Stimulated activated CD8-positive, alpha-beta memory T cell treated with anti-CD3 and anti-CD28 coated beads, Interleukin-15, amount 100 ng/mL, for 48 hours (primary cell): ENCODE measurements around the gene ARPC5L.
"Not testable (repeated sequence)": the region's sequence is repeated elsewhere in the genome, so short reads cannot be mapped to it uniquely, and the experiment has no call there.

Experiments
- DNase-seq, 2 donors: peaks; one replicate each; pipeline ENCODE4 v3.0.0-alpha.2; 2020; ENCODE audit warnings: low read depth in 2 of 2

The ARPC5L gene

DNA sequence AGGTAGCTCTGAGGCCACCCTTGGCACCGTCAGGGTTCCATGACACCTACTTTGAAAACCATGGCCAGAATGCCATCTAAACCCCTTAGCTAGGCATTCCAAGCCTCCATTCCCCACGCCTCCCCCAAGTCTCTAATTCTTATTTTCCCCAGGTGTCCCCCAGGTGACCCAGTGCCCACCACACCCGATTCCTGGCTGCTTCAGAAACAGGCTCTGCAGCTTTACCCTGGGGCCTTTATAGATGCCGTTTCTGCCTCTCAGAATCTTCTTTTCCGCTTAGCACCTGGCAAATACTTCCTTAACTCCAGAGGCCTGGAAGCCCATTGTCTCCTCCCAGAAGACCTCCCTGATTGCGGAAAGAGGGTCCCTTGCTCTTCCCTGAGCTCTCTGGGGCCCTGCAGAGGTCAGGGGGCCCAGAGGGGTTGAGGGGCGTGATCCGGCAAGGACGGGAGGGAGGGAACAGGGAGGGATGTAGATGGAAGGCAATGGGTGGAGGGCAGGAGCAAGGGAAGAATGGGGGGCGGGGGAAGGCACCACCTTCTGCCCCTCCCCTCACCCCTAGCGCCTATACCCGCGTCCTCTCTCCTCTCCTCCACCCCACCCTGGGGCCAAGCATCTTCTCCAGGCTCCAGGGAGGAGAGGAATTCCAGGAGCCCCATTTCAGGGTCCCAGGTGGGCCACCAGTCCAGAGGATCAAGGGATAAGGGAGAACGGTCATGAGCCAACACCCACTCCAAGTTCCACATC, 20.7 kb upstream of the ARPC5L start:
- DNase-seq, result no peak

DNA sequence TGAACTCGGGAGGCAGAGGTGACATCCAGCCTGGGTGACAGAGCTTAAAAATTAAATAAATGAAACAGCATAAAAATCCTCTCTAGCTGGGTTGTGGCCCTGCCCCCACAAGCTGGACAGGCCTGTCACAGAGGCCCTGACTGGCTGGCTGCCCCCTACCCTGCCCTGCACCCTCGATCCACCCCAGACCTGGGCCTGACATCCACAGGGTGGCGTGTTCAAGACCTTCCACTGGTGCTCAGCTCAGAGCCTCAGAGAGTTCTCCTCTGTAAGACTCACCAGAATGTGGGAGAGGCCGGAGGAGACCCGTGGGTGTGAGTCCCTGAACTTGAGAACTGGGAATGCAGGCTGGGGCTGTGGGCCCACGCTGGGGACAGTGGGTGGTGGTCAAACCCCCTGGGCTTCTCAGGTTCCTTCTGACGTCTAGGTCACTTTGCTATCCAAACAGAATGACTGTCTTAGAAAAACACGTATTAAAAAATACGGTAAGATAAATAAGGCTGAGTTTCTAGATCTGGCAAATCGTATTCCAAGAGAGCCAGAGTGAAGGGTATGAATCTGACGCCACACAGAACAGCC, 18.4 kb upstream of the ARPC5L start:
- DNase-seq, result no peak

DNA sequence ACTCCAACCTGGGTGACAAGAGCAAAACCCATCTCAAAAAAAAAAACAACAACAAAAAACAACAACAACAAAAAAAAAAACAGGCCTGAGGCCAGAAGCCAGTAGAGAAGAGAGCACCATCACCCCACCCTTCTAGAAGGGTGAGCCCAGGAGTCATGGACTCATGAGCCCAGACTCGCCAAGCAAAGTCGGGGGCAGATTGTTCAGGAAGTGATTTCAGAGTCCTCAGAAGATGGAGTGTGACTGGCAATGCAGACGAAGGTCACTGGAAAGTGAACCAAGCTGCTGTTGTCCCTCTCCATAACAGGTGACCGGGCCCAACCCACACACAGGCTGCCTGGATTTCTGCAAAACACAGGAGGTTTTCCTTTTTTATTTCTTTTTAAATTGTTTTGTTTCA, 17.6 kb upstream of the ARPC5L start:
- no peak for DNase-seq

DNA sequence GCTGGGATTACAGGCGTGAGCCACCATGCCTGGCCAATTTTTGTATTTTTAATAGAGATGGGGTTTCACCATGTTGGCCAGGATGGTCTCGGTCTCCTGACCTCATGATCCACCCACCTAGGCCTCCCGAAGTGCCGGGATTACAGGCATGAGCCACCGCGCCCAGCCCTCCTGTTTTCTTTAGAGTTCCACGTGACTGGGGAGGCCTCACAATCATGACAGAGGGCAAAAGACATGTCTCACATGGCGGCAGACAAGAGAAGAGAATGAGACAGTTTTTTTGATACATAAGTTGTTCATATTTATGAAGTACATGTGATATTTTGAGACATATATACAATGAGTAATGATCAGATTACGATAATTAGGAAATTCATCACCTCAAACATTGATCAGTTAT, 15.5 kb upstream of the ARPC5L start:
- not testable (repeated sequence) for DNase-seq

DNA sequence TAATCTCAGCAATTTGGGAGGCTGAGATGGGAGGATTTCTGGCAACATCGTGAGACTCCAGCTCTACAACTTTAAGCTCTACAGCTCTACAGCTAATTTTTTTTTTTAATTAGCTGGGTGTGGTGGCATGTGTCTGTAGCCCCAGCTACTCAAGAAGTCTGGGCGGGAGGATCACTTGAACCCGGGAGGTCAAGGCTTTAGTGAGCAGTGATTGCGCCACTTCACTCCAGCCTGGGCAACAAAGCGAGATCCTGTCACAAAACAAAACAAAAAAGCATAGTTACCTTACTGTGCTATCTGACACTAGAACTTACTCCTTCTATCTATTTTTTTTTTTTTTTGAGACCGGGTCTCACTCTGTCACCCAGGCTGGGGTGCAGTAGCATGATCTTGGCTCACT, 15.0 kb upstream of the ARPC5L start:
- no peak for DNase-seq

DNA sequence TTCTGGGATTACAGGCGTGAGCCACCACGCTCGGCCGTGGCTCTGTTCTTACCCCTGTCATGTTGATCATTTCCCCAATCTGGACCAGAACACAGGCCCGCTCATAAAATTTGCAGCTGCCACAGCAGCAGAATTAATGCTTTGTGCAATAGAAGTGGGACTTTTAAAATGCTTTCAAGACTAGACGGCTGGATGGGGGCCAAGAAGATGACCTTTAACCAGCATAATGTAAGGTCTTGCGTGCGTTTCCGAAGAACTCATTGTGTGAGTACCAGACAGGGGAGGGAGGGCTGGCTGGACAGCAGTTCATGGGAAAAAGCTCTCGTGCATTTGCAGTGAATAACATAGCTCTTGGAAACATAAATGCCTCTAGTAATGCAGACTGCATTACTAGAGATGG, 12.1 kb upstream of the ARPC5L start:
- no peak for DNase-seq

DNA sequence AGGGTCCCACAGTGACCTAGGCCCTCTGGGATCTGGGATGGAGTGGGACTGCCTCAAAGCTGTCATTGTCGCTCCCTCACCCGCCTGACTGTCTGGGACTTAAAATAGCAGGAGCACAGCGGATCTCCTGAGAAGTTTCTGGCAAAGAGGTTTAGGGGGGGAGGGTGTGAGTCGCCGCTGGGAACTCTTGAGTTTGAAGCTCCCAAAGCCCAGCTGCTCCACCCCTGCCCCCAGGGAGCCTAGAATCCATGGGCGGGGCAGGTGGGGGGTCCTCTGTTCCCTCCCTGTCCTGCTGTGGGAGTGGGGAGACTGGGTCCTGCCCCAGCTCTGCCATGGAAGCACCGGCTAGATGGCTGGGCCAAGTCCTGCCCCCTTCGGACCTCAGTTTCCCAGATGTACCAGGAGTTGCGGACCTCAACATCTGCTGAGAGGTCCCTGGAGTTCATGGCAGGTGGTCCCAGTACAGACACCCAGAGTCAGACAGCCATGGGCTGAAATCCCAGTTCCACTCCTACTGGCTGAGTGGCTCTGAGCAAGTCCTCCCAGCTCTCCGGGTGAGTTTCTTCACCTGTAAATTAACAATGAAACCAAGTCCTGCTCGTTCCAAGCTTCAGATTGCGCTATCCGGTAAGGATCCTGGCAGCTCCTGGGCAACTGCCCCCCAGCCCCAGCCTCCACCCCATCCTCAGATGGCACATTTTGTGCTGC, 9.7 kb upstream of the ARPC5L start:
- DNase-seq, result no peak

DNA sequence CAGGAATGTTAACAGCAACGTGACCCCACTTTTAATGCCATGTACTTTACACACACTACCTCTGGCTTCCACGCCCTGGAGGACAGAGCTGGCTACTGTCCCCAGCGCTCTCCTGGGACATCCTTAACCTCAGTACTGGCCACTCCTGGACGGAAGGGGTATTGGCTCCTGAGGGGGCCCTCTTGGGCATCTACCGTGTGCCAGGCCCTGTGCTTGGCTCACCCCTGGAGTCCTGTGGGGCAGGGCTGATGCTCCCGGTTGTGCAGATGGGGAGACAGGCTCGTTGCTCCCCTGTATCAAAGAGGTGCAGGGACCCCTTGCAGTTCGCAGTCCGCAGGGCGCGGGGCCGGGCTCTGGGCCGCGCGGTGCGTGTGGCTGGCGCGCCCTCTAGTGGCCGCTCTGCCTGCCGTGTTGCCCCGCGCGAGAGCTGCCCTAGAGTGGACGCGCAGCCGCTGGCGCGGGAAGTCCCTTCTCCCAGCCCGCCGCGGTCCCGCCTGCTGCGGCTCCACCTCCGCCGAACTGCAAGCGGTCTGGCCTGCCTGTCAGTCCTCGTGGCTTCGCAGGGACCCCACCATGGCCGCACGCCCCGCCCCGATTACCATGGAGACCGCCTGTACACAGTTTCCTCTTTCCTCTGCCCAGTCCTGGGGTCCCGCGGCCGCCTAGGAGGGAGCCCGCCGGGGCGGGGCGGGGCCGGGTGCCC, 8.9 kb upstream of the ARPC5L start, which contains the start of gene WDR38:
Gene WDR38, plus strand, starts transcription at position 632 of the 703 bp plus-strand sequence. CDS start 72 bp downstream, outside the sequence.
- peak; percentile 70 to 81 for DNase-seq

DNA sequence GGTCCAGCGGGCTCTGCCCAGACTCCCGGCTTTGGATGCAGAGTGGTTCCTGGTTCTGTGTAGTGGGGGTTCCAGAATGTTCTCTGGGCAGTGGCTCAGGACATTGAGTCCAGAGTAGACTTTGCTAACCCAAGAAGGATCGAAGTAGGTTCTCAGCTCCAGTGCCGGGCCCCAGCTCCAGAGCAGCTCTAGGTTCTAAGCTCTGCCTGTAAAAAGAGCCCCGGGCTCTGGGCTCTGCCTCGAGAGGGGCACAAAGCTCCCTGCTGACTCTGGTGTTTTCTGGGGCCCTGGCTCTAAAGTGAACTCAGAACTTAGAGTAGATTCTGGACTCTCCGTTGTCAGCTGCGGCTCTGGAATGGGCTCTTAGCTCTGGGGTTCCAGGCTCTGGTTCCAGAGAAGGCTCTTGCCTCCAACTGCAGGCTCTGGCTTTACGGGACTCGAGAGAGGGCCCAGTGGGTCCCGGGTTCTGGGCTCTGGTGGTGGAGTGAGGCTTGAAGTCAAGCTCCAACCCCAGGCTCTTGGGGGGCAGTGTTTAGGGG, 8.3 kb upstream of the ARPC5L start:
- no peak for DNase-seq

DNA sequence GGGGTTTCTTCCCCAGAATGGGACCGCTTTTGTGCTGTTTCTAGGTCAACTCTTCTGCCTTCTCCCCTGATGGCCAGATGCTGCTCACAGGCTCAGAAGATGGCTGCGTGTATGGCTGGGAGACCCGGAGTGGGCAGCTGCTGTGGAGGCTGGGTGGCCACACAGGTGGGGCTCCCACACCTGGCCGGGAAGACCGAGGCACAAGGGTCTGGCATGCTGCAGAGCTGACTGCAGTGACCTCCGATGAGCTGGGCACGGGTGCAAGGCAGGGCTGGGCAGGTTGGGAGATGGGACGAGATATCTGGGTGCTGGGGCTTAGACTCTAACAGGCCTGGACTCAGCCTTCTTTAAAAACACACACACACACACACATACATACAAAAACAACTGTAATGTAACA, 7.8 kb upstream of the ARPC5L start:
- DNase-seq, result no peak

DNA sequence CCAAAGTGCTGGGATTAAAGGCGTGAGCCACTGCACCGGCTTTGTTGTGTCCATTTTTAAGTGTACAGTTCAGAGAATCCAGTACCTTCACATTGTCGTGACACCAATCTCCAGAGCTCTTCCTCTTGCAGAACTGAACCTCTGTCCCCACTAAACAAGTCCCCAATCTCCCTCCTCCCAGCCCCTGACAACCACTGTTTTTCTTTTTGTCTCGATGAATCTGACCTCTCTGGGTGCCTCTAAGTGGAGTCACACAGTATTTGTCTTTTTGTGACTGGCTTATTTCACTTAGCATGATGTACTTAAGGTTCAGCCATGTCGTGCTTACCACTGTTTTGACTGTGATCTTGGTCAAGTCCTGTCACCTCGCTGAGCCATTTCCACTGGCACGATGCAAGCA, 7.1 kb upstream of the ARPC5L start:
- DNase-seq, result no peak

DNA sequence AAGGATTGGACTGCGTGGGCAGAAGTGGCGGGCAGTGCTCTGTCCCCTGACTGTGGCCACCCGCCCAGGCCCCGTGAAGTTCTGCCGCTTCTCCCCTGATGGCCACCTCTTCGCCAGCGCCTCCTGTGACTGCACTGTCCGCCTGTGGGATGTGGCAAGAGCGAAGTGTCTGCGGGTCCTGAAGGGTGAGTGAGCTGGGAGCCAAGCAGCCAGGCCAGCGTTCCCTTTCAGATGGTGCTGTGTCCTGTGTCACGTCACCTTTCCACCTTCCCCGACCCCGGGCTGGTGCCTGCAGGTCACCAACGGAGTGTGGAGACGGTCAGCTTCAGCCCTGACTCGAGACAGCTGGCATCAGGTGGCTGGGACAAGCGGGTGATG, 6.4 kb upstream of the ARPC5L start:
- no peak for DNase-seq

DNA sequence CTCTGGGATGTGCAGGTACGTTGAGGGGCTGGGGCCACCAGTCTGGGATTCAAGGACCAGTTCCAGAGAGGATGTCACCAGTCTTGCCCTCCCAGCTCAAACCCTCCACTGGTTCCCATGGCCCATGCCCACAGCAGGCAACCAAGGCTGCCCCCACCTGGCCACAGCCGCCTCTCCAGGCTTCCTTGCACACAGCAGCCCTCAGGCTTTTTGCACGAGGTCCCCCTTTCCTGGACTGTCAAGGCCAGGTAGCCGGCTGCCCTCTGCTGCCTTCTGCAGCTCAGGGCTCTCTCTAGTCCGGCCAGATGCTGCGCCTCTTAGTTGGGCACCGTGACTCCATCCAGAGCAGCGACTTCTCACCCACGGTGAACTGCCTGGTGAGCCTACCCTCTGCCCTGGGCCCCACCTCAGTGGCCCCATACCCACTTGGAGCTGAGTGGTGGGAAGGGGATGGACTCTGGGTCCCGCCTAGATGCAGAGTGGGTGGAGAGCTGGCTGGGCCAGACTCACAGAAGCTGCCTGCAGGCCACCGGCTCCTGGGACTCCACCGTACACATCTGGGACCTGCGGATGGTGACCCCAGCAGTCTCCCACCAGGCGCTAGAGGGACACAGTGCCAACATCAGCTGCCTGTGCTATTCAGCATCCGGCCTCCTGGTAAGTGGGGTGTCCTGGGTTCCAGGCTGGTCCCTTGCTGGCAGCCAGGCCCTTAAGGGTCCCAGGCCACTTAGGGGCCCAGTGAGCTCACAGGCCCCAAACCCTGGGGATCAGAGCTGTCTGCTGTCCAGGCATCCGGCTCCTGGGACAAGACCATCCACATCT, 5.8 kb upstream of the ARPC5L start:
- DNase-seq, result no peak

DNA sequence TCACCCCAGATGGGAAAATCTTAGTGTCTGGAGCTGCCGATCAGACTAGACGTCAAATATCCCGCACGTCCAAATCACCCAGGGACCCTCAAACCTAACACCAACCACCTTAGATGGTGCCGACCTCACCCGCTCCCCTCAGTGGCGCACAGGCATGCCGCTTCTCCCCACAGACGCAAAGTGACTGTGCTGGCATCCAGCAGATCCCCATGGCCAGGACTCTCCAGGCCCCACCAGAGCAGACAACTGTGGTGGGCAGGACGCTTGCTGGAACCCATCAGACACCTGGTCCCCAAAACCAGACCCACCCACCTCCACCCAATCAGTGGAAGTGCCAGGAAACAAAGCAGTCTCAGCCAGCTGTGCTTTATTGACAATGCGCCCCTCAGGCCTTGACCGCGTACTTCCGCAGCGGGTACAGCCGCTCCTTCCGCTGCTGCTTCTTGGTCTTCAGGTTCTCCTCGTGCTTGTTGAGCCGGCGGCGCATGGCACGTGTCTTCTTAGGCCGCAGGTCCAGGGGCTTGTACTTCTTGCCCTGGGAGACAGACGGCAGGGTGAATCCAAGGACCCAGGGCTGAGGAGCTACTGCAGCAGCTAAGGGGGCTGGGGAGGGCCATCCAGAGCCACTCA, 4.3 kb upstream of the ARPC5L start:
- DNase-seq, result no peak

DNA sequence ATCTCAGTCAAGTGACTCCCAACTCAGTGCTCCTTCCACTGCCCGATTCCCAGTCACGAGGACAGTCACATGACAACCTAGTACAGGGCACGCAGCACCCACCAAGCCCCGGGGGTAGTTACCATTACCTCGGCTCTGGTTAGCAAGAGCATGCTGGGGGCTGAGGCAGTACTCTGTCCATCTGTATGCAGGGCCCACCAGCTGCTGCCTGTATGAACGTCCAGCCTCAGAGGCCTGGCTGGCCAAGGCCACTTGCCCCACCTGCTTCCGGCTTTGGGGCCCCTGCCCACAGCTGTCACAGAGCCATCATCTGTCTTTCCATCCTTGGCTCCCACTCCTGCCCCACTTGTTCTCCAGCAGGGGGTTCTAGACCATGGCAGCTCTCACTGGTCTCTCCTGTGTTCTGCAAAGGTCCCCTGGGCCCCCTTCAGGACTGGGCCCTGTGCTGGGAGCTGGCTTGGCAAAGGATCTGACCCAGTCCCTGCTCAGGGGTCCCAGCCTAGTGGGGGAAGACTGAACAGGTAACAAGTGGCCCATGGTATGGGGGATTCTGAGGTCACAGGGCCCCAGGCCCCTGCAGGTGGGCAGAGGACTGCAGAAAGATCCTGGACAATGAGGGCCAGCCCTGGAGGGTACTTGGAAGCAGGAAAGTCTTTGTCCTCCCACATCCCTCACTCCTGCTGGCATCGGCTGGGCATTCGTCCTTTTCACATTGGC, 3.4 kb upstream of the ARPC5L start:
- DNase-seq, result no peak

DNA sequence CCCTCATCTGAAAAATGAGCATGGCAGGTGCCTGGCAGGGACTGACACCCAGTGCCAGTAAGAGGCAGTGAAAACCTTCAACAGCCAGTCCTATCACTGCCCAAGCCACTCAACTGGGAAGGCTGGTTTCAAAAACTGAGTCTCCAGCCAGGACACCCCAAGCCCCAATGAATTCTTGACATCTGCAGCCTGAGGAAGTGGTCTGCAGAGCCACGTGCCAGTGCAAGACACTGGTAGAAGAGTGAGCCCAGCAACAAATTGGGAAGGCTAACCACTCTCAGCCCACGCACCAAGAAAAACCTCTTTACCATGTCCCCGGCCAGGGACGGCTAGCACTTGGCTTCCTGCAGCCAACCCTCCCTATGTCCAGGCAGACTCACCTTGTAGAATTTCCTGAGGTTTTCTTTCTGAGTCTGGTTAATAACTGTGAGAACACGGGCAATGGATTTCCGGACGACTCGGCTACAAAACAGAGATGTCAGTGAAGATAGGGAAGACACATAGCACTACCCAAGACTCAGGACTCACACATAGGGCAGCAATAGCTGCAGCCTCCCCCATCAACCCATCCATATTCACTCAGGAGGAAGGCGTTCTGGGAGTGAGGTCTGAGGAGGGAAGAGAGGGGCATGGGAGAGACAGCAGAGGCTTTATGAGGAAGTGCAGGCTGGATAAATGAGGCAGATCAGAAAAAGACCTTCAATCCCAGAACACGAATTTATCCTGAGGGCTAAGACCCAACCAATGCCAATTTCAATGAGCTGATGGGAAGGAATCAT, 1.9 kb upstream of the ARPC5L start:
- DNase-seq, result no peak

DNA sequence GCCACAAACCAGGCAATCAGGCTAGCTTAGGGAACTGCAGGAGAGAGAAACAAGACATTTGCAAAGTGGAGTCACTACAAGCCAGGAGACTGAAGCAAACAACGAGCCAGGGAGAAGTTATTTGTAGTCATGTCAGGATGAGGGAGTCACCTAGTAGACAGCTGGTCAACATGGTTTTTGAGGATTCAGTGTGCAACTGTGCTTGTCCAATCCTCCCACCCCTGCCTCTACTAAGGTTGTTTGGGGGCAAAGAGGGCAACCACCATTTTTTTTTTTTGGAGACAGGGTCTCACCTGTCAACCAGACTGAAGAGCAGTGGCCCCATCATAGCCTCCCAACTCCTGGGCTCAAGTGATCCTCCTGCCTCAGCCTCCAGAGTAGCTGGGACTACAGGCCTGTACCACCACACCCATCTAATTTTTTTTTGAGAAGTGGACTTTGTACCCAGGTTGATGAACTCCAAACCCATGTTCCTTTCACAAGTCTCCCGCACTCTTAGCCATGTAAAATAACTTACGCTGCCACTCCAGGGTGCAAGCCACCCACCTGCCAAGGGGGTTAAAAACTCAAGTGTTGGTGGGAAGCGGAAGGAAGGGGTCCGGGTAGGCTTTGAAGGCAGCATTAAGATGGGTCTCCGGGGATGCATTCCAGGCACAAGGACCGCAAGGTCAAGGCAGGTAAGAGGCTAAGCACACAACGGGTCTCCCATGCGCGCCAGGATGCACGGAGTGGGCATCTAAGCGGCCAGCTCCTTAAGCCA, 1.2 kb upstream of the ARPC5L start:
- no peak for DNase-seq

DNA sequence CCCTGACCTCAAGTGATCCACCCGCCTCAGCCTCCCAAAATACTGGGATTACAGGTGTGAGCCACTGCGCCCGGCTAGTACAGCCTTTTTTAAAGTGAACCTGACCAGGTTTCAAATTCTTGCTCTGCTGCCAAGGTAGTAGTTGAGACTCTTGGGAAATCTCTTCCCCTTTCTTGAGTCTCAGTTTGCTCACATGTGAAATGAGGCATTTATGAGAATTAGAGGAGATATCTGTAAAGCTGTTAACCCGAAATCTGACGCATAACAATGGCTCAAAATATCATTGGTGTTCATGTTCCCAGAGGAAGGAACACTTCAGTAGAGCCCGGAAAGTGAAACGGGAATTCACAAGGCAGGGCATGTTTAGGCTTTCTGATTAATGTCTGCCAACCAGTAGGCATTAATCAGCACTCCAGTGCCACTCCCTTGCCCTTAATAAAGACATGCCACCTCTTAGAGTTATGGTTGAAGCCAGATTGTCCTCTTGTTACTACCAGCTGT, 1.5 kb downstream of the ARPC5L start:
- no peak for DNase-seq
